SK-N-SH (cell line): ENCODE data around the gene TBC1D8. TPM values are rescaled to one million over a fixed set of nuclear protein-coding genes. Genes with fewer than 3 reads are reported as not detected.

ENCODE experiments used
- CTCF ChIA-PET: fragments of 300-600, 350-600 bp; formaldehyde crosslinking; extraction: SDS; loops from one replicate; lab custom pipeline; 2021; lab: Yijun Ruan, JAX
- POLR2A ChIA-PET: fragments of 350-600 bp; sonication (Branson Sonifier 250); formaldehyde crosslinking; extraction: SDS; loops from one replicate; lab custom pipeline; 2020; ENCODE audit warnings: antibody characterized with exemption, inconsistent platforms; lab: Yijun Ruan, JAX
- DNase-seq: peaks from one replicate; pipeline ENCODE4 v3.0.0; 2012
- H2AFZ ChIP-seq: fragments of 200-600 bp; sonication (generic); 2 replicates; pipeline ENCODE4 v1.8.1; 2016; ENCODE audit warnings: antibody characterized with exemption, mild to moderate bottlenecking, low read depth
- H3F3A ChIP-seq: fragments of 200-600 bp; sonication (generic); replicated peaks from 2 replicates; pipeline ENCODE3; 2016; ENCODE audit warnings: antibody characterized with exemption, mild to moderate bottlenecking; ENCODE audit not compliant: insufficient read depth
- H3K27ac ChIP-seq, 2 experiments: fragments of 200-500 bp in 1 of 2; fragments of 200-600 bp in 1 of 2; sonication (Bioruptor generic) in 1 of 2; sonication (generic), shearing (Covaris generic) in 1 of 2; 2 replicates each; pipeline versions ENCODE4 v1.5.1 to v1.6.1; 2014 to 2016; ENCODE audit warnings: low read depth in 2 of 2, inconsistent platforms in 1 of 2, low read length in 1 of 2, mild to moderate bottlenecking in 1 of 2, mixed read lengths in 1 of 2
- H3K27me3 ChIP-seq: fragments of 200-600 bp; sonication (generic), shearing (Covaris generic); 2 replicates; pipeline ENCODE4 v1.6.1; 2016; ENCODE audit warnings: mixed run types; ENCODE audit not compliant: insufficient read depth
- H3K36me3 ChIP-seq, 2 experiments: fragments of 200-500 bp in 1 of 2; fragments of 200-600 bp in 1 of 2; sonication (Bioruptor generic) in 1 of 2; sonication (generic) in 1 of 2; replicated peaks in 1 of 2; 2 replicates each; pipeline versions ENCODE3 to v1.5.1; 2014 to 2016; ENCODE audit warnings: low read length in 1 of 2, mild to moderate bottlenecking in 1 of 2; ENCODE audit not compliant: insufficient read depth in 2 of 2, control insufficient read depth in 1 of 2
- H3K4me1 ChIP-seq, 2 experiments: fragments of 200-500 bp in 1 of 2; fragments of 200-600 bp in 1 of 2; sonication (Bioruptor generic) in 1 of 2; sonication (generic), shearing (Covaris generic) in 1 of 2; 2 replicates each; pipeline versions ENCODE4 v1.5.1 to v1.6.1; 2014 to 2016; ENCODE audit warnings: low read depth in 1 of 2, low read length in 1 of 2, mixed run types in 1 of 2; ENCODE audit not compliant: insufficient read depth in 2 of 2, control insufficient read depth in 1 of 2
- H3K4me2 ChIP-seq: fragments of 200-600 bp; sonication (generic), shearing (Covaris generic); 2 replicates; pipeline ENCODE4 v1.6.1; 2017; ENCODE audit warnings: mixed run types
- H3K4me3 ChIP-seq, 2 experiments: fragments of 200-500 bp in 1 of 2; fragments of 200-600 bp in 1 of 2; sonication (Bioruptor generic) in 1 of 2; sonication (generic), shearing (Covaris generic) in 1 of 2; 2 replicates each; pipeline versions ENCODE4 v1.5.1 to v1.8.1; 2014 to 2016; ENCODE audit warnings: low read depth in 2 of 2, inconsistent platforms in 1 of 2, low read length in 1 of 2, mild to moderate bottlenecking in 1 of 2, mixed read lengths in 1 of 2, moderate library complexity in 1 of 2
- H3K79me2 ChIP-seq: fragments of 200-600 bp; sonication (generic); 2 replicates; pipeline ENCODE4 v1.8.1; 2017; ENCODE audit warnings: mild to moderate bottlenecking; ENCODE audit not compliant: insufficient read depth
- H3K9ac ChIP-seq: fragments of 200-600 bp; sonication (generic); 2 replicates; pipeline ENCODE4 v1.6.1; 2017; ENCODE audit warnings: mixed run types
- H3K9me2 ChIP-seq: fragments of 200-600 bp; sonication (generic); 2 replicates; pipeline ENCODE4 v1.6.1; 2017; ENCODE audit warnings: mixed run types
- H3K9me3 ChIP-seq: fragments of 200-600 bp; sonication (generic); 2 replicates; pipeline ENCODE4 v1.6.1; 2017; ENCODE audit warnings: mixed run types, mild to moderate bottlenecking, moderate library complexity
- H4K20me1 ChIP-seq: fragments of 200-600 bp; sonication (generic); 2 replicates; pipeline ENCODE4 v1.6.1; 2017; ENCODE audit warnings: mild to moderate bottlenecking, mixed run types; ENCODE audit not compliant: insufficient read depth
- CHD2 ChIP-seq: fragments of 150-350 bp; IDR thresholded peaks from 2 replicates; pipeline ENCODE4 v1.6.1; 2018; ENCODE audit warnings: low read length; ENCODE audit not compliant: partially characterized antibody
- ELF1 ChIP-seq: IDR thresholded peaks from 2 replicates; pipeline ENCODE4 v1.4.0; 2012
- EP300 ChIP-seq, 2 experiments: IDR thresholded peaks; 2 replicates each; pipeline versions ENCODE4 v1.4.0 to v1.6.1; 2012; ENCODE audit warnings: borderline replicate concordance in 1 of 2, low read depth in 1 of 2, low read length in 1 of 2
- EZH2phosphoT487 ChIP-seq: fragments of 200-600 bp; sonication (generic); IDR thresholded peaks from 2 replicates; pipeline ENCODE4 v1.6.1; 2017; ENCODE audit warnings: low read depth, mixed run types, mild to moderate bottlenecking, antibody characterized with exemption, moderate library complexity, borderline replicate concordance
- FOSL2 ChIP-seq: IDR thresholded peaks from 2 replicates; pipeline ENCODE4 v1.4.0; 2012; ENCODE audit warnings: low read depth, mild to moderate bottlenecking, moderate library complexity, borderline replicate concordance
- FOXJ3 ChIP-seq: sonication (generic); formaldehyde crosslinking; IDR thresholded peaks from 2 replicates; pipeline ENCODE4 v1.5.1; 2020; ENCODE audit warnings: mild to moderate bottlenecking, missing genetic modification reagents
- FOXM1 ChIP-seq: IDR thresholded peaks from 2 replicates; pipeline ENCODE4 v1.4.0; 2012; ENCODE audit warnings: low read depth, mild to moderate bottlenecking
- GABPA ChIP-seq: IDR thresholded peaks from 2 replicates; pipeline ENCODE4 v1.4.0; 2012; ENCODE audit warnings: low read depth, mild to moderate bottlenecking
- GATA2 ChIP-seq: sonication (generic); formaldehyde crosslinking; IDR thresholded peaks from 2 replicates; pipeline ENCODE4 v1.5.0; 2020; ENCODE audit warnings: mild to moderate bottlenecking, missing genetic modification reagents
- MXI1 ChIP-seq: IDR thresholded peaks from 2 replicates; pipeline ENCODE4 v1.6.1; 2012; ENCODE audit warnings: mild to moderate bottlenecking, low read depth, low read length, improper control_type of control experiment
- NFIC ChIP-seq: IDR thresholded peaks from 2 replicates; pipeline ENCODE4 v1.4.0; 2012; ENCODE audit warnings: borderline replicate concordance
- RAD21 ChIP-seq: IDR thresholded peaks from 2 replicates; pipeline ENCODE4 v1.6.1; 2012; ENCODE audit warnings: mild to moderate bottlenecking, low read length
- REST ChIP-seq: IDR thresholded peaks from 2 replicates; pipeline ENCODE4 v1.6.1; 2012; ENCODE audit warnings: mild to moderate bottlenecking, low read depth, low read length, moderate library complexity
- RXRA ChIP-seq: IDR thresholded peaks from 2 replicates; pipeline ENCODE4 v1.4.0; 2012; ENCODE audit warnings: low read depth, mild to moderate bottlenecking, borderline replicate concordance
- TAF1 ChIP-seq: IDR thresholded peaks from 2 replicates; pipeline ENCODE4 v1.6.1; 2012; ENCODE audit warnings: low read depth, mild to moderate bottlenecking, low read length, moderate library complexity, borderline replicate concordance
- TCF12 ChIP-seq: IDR thresholded peaks from 2 replicates; pipeline ENCODE4 v1.4.0; 2012
- USF1 ChIP-seq: IDR thresholded peaks from 2 replicates; pipeline ENCODE4 v1.4.0; 2012; ENCODE audit warnings: low read depth, borderline replicate concordance
- WGBS: methylation state at CpG from one replicate; pipeline ENCODE4 v1.1.6; 2017; ENCODE audit warnings: low lambda C conversion rate; 5-methylcytosine and 5-hydroxymethylcytosine counted together
- polyA plus RNA-seq, 3 experiments: library from polyadenylated mRNA; depleted of rRNA; stranded (reverse); fragments of >200 nt; gene quantifications; 2 replicates each; pipeline ENCODE4 v1.2.3, GENCODE V29; 2012

TBC1D8 gene
- polyA plus RNA-seq, 1 of the 3 experiments (the other 2 are of a cell fraction), result 5.3 TPM

- Histone ChIP-seq H3K4me2 (no peak overlapping the region), H2AFZ (no peak overlapping the region), H3K27ac (no peak overlapping the region), H3F3A (no peaks in the 10 kb centered on the region), H4K20me1 (no peaks in the 10 kb centered on the region), H3K9ac (no peak overlapping the region), H3K9me3 (no peaks in the 10 kb centered on the region), H3K27me3 (no peaks in the 10 kb centered on the region), H3K36me3 (no peaks in the 10 kb centered on the region), H3K4me3 (no peak overlapping the region), H3K79me2 (no peaks in the 10 kb centered on the region), H3K9me2 (no peaks in the 10 kb centered on the region), H3K4me1 (no peaks in the 10 kb centered on the region)
- 47% methylated on average over 3 of the region's 3 CpGs for WGBS
- CTCF ChIA-PET, result interaction anchor here (1.0 kb wide), 1 partner anchor 26 kb away, joined by 3 read pairs; no protein-coding TSS in a partner anchor
- POLR2A ChIA-PET, result no interaction called here
- no peak for DNase-seq
- no peak for TF ChIP-seq FOXJ3 (CRISPR knock-in tag)
- no peak for TF ChIP-seq ELF1
These were observed 28.8 kb upstream of the TBC1D8 start for GRCh38 chr2:101179982-101180381.

GRCh38 chr2:101176803-101177202 lies 25.6 kb upstream of the TBC1D8 start:
- Histone ChIP-seq H3K4me2 (no peak overlapping the region), H3K79me2 (no peaks in the 10 kb centered on the region), H3K9me2 (no peaks in the 10 kb centered on the region), H2AFZ (peak overlapping the region; percentile 13; the same call in 1 of the 2 replicates), H3K4me3 (no peak overlapping the region), H4K20me1 (no peaks in the 10 kb centered on the region), H3K4me1 (no peaks in the 10 kb centered on the region), H3K9ac (no peak overlapping the region), H3K27ac (no peak overlapping the region), H3K36me3 (no peaks in the 10 kb centered on the region), H3K9me3 (no peaks in the 10 kb centered on the region), H3K27me3 (no peaks in the 10 kb centered on the region), H3F3A (no peaks in the 10 kb centered on the region)
- no peak for DNase-seq
- WGBS, result 50% methylated on average over 4 of the region's 4 CpGs
- CTCF ChIA-PET, result interaction anchor here (2.2 kb wide), 1 partner anchor 12 kb away, joined by 7 read pairs; no protein-coding TSS in a partner anchor
- TF ChIP-seq TCF12 (no peak), FOXM1 (no peak), GATA2 (CRISPR knock-in tag) (no peak), FOSL2 (no peak), USF1 (no peak), TAF1 (no peak), REST (no peak), EZH2phosphoT487 (no peak), RXRA (no peak), NFIC (no peak), GABPA (no peak), MXI1 (no peak), CHD2 (no peak), RAD21 (no peak), EP300 (IDR thresholded peaks at IDR 0.05; ENCODE audit: borderline replicate concordance in 1 of 2, low read depth in 1 of 2, low read length in 1 of 2) (no peak)
- POLR2A ChIA-PET, result no interaction called here
